Loucy (cell line): ENCODE data around the gene MIB1.

Source experiments
- CTCF ChIP-seq: fragments of 200-600 bp; sonication (generic); conservative IDR thresholded peaks from 2 replicates; pipeline ENCODE4 v1.5.1; 2014; ENCODE audit warnings: mild to moderate bottlenecking, antibody characterized with exemption, low read length
- EZH2phosphoT487 ChIP-seq: fragments of 200-600 bp; IDR thresholded peaks from 2 replicates; pipeline ENCODE4 v1.6.1; 2018; ENCODE audit warnings: antibody characterized with exemption, mild to moderate bottlenecking, moderate library complexity, borderline replicate concordance

- no peak for TF ChIP-seq CTCF
- no peak for TF ChIP-seq EZH2phosphoT487
Measured at GRCh38 chr18:21858544-21858943, 118.0 kb downstream of the MIB1 start.
